Left forelimb (tissue), 1 donor: Measurements from ENCODE around the gene PPARD.
"Not testable (repeated sequence)": the region's sequence is repeated elsewhere in the genome, so short reads cannot be mapped to it uniquely, and the experiment has no call there.

Source experiments
- DNase-seq: peaks from one replicate; pipeline ENCODE4 v3.0.0-alpha.2; 2018; ENCODE audit warnings: low spot score

The PPARD gene

GRCh38 chr6:35409245-35409644 is 66.9 kb downstream of the PPARD start:
- DNase-seq: no peak

- DNase-seq: no peak
These were observed 67.8 kb downstream of the PPARD start for GRCh38 chr6:35410131-35410530.

GRCh38 chr6:35411066-35411465 is 68.7 kb downstream of the PPARD start:
- no peak for DNase-seq

- DNase-seq: no peak
These were observed 69.7 kb downstream of the PPARD start for GRCh38 chr6:35412102-35412501.

- no peak for DNase-seq
These were observed 71.6 kb downstream of the PPARD start for GRCh38 chr6:35413911-35414310.

GRCh38 chr6:35415065-35415891 is 72.9 kb downstream of the PPARD start:
- DNase-seq: no peak

GRCh38 chr6:35417979-35418661 is 75.8 kb downstream of the PPARD start:
- DNase-seq: no peak

- DNase-seq: no peak
These were observed 77.1 kb downstream of the PPARD start for GRCh38 chr6:35419417-35419816.

GRCh38 chr6:35419961-35420360 is 77.6 kb downstream of the PPARD start:
- no peak for DNase-seq

- DNase-seq: no peak
These were observed 82.9 kb downstream of the PPARD start for GRCh38 chr6:35425284-35425683.

GRCh38 chr6:35426074-35426473 is 83.7 kb downstream of the PPARD start:
- DNase-seq: no peak

GRCh38 chr6:35427435-35427834 is 85.1 kb downstream of the PPARD start:
- DNase-seq: no peak

- no peak for DNase-seq
These were observed 85.5 kb downstream of the PPARD start for GRCh38 chr6:35427851-35428321.

GRCh38 chr6:35428421-35429149 is 86.2 kb downstream of the PPARD start:
- no peak for DNase-seq

GRCh38 chr6:35429463-35429862 is 87.1 kb downstream of the PPARD start:
- no peak for DNase-seq

GRCh38 chr6:35432291-35432690 is 89.9 kb downstream of the PPARD start:
- DNase-seq: no peak

- not testable (repeated sequence) for DNase-seq
These were observed 90.3 kb downstream of the PPARD start for GRCh38 chr6:35432702-35433101.

GRCh38 chr6:35435074-35435837 is 92.9 kb downstream of the PPARD start:
- DNase-seq: no peak

GRCh38 chr6:35436071-35436857 is 93.9 kb downstream of the PPARD start:
- no peak for DNase-seq

- DNase-seq: not testable (repeated sequence)
These were observed 96.2 kb downstream of the PPARD start for GRCh38 chr6:35438378-35439065.
